ENCODE measurements around the gene SIRT4. TPM values are rescaled to one million over a fixed set of nuclear protein-coding genes. Genes with fewer than 3 reads are reported as not detected.
A peak's percentile ranks its signal among the peaks of the same experiment; 100 is the strongest.

Gene SIRT4
- total RNA-seq, 2 donors from 2014 or later: 2.4 to 2.6 TPM

DNA sequence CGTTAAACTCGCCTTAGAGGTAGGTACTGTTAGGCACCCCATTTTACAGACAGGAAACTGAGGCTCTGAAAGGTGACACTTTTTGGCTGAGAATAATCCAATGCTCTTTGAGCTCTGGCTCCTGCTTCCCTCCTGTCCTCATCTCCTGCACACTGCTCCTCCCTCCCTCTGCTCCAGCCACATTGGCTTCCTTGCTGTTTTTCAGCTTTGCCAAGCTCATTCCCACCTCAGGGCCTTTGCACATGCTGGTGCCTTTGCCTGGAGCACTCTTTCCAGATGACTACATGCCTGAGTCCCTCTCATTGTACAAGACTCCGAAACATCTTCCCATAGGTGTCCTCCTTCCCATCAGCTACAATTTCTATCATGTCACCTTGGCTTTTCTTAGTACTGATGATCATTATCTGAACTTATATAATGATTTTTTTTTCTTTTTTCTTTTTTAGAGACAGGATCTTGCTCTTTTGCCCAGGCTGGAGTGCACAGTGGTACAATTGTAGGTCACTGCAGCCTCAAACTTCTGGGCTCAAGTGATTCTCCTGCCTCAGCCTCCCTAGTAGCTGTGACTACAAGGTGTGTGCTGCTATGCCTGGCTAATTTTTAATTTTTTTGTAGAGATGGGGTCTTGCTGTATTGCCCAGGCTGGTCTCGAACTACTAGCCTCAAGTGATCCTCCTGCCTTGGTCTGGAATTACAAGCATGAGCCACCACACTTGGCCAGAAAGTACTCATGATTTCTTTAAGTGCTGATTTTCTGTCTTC lies 51.6 kb downstream of the SIRT4 start:
- H3K36me3 Mint-ChIP-seq: no peaks in the 10 kb centered on the region
- no peak for ATAC-seq
- DNase-seq (ENCODE audit: low spot score): no peak
- no peak overlapping the region for H3K4me3 Mint-ChIP-seq
- H3K27me3 Mint-ChIP-seq: peaks cover 14 to 16% of the 10 kb centered on the region in 2 donors
- no peak overlapping the region for H3K27ac Mint-ChIP-seq
- no peaks in the 10 kb centered on the region for H3K9me3 Mint-ChIP-seq
- peaks cover 0 to 4% of the 10 kb centered on the region in 2 donors for H3K4me1 Mint-ChIP-seq (ENCODE audit: low read depth in 2 of 2)

GRCh38 chr12:120356567-120357030 lies 54.5 kb downstream of the SIRT4 start:
- peak; percentile 81 to 87 for ATAC-seq
- H3K36me3 Mint-ChIP-seq: no peaks in the 10 kb centered on the region
- peaks cover 0 to 4% of the 10 kb centered on the region in 2 donors for H3K4me1 Mint-ChIP-seq (ENCODE audit: low read depth in 2 of 2)
- H3K9me3 Mint-ChIP-seq: no peaks in the 10 kb centered on the region
- H3K27me3 Mint-ChIP-seq: peaks cover 21 to 32% of the 10 kb centered on the region in 2 donors
- H3K27ac Mint-ChIP-seq: no peak overlapping the region
- peak; percentile 75 for DNase-seq (ENCODE audit: low spot score)
- H3K4me3 Mint-ChIP-seq: no peak overlapping the region

GRCh38 chr12:120357104-120357503 lies 55.0 kb downstream of the SIRT4 start:
- H3K27me3 Mint-ChIP-seq: peaks cover 23 to 35% of the 10 kb centered on the region in 2 donors
- no peaks in the 10 kb centered on the region for H3K36me3 Mint-ChIP-seq
- peaks cover 0 to 4% of the 10 kb centered on the region in 2 donors for H3K4me1 Mint-ChIP-seq (ENCODE audit: low read depth in 2 of 2)
- H3K4me3 Mint-ChIP-seq: no peak overlapping the region
- no peaks in the 10 kb centered on the region for H3K9me3 Mint-ChIP-seq
- no peak overlapping the region for H3K27ac Mint-ChIP-seq
- ATAC-seq (no peak), DNase-seq (ENCODE audit: low spot score) (no peak)

DNA sequence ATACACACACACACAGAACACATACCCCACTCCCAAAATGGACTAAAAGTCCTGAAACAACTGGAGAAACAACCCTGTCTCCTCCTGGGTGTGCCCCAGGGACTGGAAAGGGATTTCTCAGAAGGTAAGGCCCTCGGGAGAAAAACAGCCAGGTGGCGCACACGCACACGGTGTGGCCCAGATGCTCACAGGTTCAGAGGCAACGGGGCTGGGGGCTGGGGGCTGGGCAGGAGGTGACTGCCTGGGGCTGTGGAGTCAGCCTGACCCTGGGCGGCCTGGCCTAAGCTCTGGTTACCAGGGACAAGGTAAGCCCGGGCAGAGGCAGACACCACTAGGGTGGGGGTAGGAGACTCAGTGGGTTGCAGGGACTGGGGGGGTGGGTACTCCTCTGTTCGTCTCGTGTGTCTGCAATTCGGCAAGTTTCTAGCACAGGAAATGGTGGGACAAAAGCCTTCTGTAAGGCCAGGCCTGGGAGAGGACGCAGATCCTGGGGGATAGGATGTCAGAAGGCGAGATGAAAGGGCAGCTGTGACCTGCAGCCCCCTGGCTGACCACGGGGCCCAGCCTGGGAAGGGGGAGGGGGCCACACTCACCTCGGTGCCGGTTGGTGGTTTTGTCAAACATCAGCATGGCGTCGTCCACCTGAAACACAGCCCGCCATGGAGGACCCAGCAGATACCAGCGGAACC lies 56.4 kb downstream of the SIRT4 start:
- H3K27ac Mint-ChIP-seq: no peak overlapping the region
- peaks cover 36 to 50% of the 10 kb centered on the region in 2 donors for H3K27me3 Mint-ChIP-seq
- DNase-seq (ENCODE audit: low spot score) (no peak), ATAC-seq (no peak)
- H3K4me3 Mint-ChIP-seq: no peak overlapping the region
- no peaks in the 10 kb centered on the region for H3K36me3 Mint-ChIP-seq
- no peaks in the 10 kb centered on the region for H3K9me3 Mint-ChIP-seq
- H3K4me1 Mint-ChIP-seq (ENCODE audit: low read depth in 2 of 2): peaks cover 0 to 4% of the 10 kb centered on the region in 2 donors

GRCh38 chr12:120359128-120359527 lies 57.0 kb downstream of the SIRT4 start:
- H3K27ac Mint-ChIP-seq: no peak overlapping the region
- peaks cover 36 to 55% of the 10 kb centered on the region in 2 donors for H3K27me3 Mint-ChIP-seq
- ATAC-seq: no peak
- no peaks in the 10 kb centered on the region for H3K36me3 Mint-ChIP-seq
- H3K4me1 Mint-ChIP-seq (ENCODE audit: low read depth in 2 of 2): peaks cover 0 to 4% of the 10 kb centered on the region in 2 donors
- DNase-seq (ENCODE audit: low spot score): no peak
- H3K9me3 Mint-ChIP-seq: no peaks in the 10 kb centered on the region
- no peak overlapping the region for H3K4me3 Mint-ChIP-seq

DNA sequence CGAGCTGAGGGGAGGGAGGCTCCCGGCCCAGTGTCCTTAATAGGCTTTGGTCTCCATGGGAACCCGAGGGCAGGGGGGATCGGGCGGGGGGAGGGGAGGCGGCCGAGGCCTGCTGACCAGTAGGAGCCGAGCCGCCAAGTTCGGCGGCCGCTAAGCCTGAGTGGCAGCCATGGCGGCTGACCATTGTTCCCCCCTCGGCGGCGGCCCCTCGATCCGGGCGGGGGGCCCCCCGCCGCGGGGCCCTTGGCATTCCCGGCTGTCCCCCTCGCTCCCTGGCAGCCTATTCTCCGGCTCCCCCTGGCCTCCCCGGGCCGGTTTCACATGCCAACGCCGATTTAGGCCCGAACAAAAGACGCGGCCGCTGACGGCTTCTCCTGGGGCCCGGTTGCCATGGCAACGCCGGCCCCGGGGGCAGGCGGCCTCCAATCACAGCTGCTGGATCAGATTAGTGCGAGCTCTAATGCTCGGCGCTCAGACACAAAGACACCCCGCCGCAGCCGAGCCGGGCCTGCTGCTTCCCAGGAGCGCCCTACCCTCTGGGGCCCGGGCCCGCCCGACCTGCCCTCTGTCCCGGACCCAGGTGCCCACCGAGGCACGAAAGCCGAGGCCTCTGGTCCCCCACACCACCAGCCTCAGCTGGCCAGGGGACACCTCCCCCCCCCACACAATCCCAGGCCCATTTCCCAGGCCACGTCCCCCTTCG lies 59.5 kb downstream of the SIRT4 start:
- H3K27me3 Mint-ChIP-seq: peaks cover 42 to 55% of the 10 kb centered on the region in 2 donors
- DNase-seq (ENCODE audit: low spot score): peak; percentile 57
- no peak overlapping the region for H3K27ac Mint-ChIP-seq
- no peaks in the 10 kb centered on the region for H3K36me3 Mint-ChIP-seq
- H3K4me3 Mint-ChIP-seq: no peak overlapping the region
- no peak for ATAC-seq
- H3K4me1 Mint-ChIP-seq (ENCODE audit: low read depth in 2 of 2): no peaks in the 10 kb centered on the region
- no peaks in the 10 kb centered on the region for H3K9me3 Mint-ChIP-seq

Other genes starting within 250 kb of the SIRT4 start
- gene RAB35, start 185.6 kb upstream of the SIRT4 start, total RNA-seq: 10 to 100 TPM; 85.2 to 94.1 TPM
- 100 to 1,000 TPM; 126 to 311 TPM for gene GCN1, start 107.6 kb upstream of the SIRT4 start, total RNA-seq
- gene RPLP0, start 101.2 kb upstream of the SIRT4 start, total RNA-seq: 1,000 to 10,000 TPM; 1,757 to 2,186 TPM
- 100 to 1,000 TPM; 133 to 160 TPM for gene PXN, start 36.6 kb upstream of the SIRT4 start, total RNA-seq
- 1,000 to 10,000 TPM; 6,345 to 8,722 TPM for gene RNU4-2, start 10.4 kb upstream of the SIRT4 start, total RNA-seq
- 1,000 to 10,000 TPM; 1,386 to 2,161 TPM for gene RNU4-1, start 9.1 kb upstream of the SIRT4 start, total RNA-seq
- gene PLA2G1B, start 25.5 kb downstream of the SIRT4 start, total RNA-seq: not detected
- not detected for gene MSI1, start 66.8 kb downstream of the SIRT4 start, total RNA-seq
- gene COX6A1, start 135.8 kb downstream of the SIRT4 start, total RNA-seq: 100 to 1,000 TPM; 320 to 343 TPM
- gene TRIAP1, start 144.1 kb downstream of the SIRT4 start, total RNA-seq: 10 to 100 TPM; 28.9 to 36.2 TPM
- gene GATC, start 144.1 kb downstream of the SIRT4 start, total RNA-seq: 10 to 100 TPM; 28.2 to 31.8 TPM
- gene SRSF9, start 167.4 kb downstream of the SIRT4 start, total RNA-seq: 100 to 1,000 TPM; 246 to 331 TPM
- gene DYNLL1, start 193.8 kb downstream of the SIRT4 start, total RNA-seq: 100 to 1,000 TPM; 207 to 267 TPM
- 10 to 100 TPM; 27.5 to 27.9 TPM for gene COQ5, start 226.8 kb downstream of the SIRT4 start, total RNA-seq
- 100 to 1,000 TPM; 241 to 279 TPM for gene RNF10, start 232.0 kb downstream of the SIRT4 start, total RNA-seq

All from natural killer cell treated with Interleukin-12 subunit alpha and Interleukin-12 subunit beta and Interleukin-15 and Interleukin-18, amount 100 ng/mL, for 72 hours (primary cell).